IPS-18c (cell line): Measurements from ENCODE around the gene WEE1.
"Not testable (repeated sequence)": the region's sequence is repeated elsewhere in the genome, so short reads cannot be mapped to it uniquely, and the experiment has no call there.

Source experiments
- H3K4me3 ChIP-seq: 2 replicates; pipeline ENCODE4 v1.7.0; 2013; ENCODE audit warnings: low read depth, mild to moderate bottlenecking, low read length, moderate library complexity; ENCODE audit not compliant: insufficient read depth
- H3K9me3 ChIP-seq: one replicate; pipeline ENCODE4 v1.6.1; 2013; ENCODE audit warnings: mild to moderate bottlenecking, low read length, moderate library complexity; ENCODE audit not compliant: control insufficient read depth, insufficient read depth

The WEE1 gene

DNA sequence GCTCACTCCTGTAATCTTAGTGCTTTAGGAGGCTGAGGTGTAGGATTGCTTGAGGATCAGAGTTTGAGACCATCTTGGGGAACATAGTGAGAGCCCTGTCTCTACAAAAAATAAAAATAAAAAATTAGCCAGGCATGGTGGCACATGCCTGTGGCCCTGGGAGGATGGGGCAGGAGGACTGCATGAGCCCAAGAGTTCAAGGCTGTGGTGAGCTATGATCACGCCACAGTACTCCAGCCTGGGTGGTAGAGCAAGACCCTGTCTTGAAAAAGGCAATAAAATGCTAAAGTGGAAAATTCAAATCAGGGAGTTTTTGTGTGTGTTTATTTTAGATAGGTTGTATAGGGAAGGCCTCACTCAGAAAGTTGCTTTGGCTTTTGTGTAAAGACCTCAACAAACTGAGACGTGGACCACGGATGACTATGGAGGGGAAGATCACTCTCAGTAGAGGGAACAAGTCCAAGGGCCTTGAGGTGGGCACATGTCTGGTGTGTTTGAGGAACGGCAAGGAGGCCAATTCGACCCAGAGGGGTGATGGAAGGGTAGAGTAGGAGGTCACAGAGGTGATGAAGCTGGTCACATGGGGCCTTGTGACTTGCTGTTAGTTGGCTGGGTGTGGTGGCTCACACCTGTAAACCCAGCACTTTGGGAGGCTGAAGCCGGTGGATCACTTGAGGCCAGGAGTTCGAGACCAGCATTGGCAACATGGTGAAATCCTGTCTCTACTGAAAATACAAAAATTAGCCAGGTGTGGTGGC lies 35.7 kb downstream of the WEE1 start:
- Histone ChIP-seq H3K9me3 (peaks cover 2% of the 10 kb centered on the region), H3K4me3 (no peak overlapping the region)

GRCh38 chr11:9609841-9610240 lies 36.4 kb downstream of the WEE1 start:
- H3K9me3 ChIP-seq = peaks cover 2% of the 10 kb centered on the region
- H3K4me3 ChIP-seq = no peak overlapping the region

DNA sequence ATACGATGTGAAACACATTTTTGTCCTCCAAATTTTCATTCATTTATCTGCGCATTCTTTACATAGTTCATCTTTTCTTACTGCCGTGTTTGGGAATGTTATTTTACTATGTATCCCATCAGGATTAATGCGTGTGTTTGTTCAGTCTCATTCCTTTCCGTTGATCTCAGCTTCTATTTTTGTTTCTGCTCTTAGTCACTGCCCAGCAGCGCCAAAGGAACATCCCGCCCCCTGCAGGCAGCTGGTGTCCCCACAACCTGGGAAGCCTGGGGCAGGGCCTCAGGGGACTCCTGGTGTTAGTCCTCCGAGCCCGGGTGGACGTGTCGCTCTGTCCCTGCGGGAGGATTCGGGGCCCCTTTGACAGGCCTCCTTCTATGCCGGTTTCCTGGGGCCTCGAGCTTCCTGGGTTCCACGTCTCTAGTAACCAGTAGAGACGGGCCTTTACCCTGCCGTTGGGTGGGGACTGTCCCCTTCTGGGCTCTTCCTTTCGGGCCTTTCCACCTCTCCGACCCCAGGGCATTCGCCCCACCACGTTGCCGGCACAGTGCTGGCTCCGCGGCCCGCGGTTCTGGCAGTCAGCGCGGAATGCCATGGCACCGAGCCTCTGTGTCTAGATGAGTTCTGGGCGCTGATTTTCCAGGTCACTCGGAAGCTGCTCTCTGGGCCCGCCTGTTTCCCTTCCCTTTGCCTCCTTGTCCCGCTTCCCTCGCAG lies 39.8 kb downstream of the WEE1 start:
- Histone ChIP-seq H3K9me3 (peaks cover 2% of the 10 kb centered on the region), H3K4me3 (peak overlapping the region; percentile 46)

DNA sequence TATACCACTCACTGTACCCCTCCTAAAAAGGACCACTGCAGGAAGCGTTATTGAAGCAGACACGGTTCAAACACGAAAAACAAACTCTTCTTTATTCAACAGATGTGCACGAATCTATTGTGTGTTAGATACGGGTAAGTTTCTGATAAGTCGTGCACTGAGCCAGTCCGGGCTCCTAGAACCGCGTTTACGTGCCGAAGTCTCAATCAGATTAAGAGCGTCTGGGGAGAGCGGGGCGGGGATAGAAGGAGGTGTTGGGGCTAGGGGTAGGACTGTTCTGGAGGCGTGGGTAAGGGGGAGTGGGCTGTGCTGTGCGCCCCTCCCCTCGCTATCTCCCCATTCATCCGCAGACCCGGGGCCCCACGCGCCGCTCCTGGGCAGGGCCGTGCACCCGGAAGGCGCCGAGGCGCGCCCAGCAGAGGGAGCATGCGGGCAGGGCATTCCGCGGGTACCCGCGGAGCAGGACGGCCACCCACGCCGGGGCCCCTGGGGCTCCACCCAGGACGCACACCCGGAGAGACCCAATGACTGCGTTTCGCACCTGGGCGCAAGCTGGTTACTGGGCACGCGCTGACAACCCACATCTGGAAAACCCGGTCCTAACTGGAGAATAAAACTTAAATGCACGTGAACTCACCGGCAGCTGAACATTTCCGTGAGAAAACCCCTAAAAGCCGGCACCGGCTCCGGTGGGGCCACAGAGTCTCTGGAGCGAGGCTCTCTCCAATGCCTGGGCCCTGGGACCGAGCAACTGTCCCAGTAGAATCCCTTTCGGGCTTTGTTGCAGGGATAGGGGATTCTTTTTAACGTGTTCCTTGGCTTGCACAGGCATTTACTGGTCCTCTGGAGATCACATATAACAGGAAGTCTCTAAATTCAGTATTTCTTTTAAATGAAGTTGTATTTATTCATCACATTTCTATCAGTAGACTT lies 40.6 kb downstream of the WEE1 start:
- peaks cover 2% of the 10 kb centered on the region for H3K9me3 ChIP-seq
- peak overlapping the region; percentile 46; the same call in 1 of the 2 replicates for H3K4me3 ChIP-seq

DNA sequence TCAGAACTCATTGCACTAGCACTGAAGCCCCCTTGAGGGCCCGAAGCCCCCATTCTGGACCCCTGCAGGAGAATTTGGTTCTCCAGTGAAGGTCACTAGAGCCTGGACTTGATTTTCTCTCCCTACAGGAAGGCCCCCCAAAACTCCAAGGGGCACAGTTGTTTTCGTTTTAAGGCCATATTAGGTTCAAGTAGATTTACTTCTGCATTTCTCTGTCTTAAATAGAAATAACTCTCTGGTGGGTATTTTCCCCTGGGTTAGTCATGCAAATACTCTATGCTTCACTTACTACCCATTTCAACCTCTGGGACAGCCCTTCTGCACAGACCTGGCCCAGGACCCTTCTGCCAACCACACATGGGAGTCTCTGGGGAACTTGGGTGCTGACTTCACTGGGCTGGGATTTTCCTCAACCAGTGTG lies 41.6 kb downstream of the WEE1 start:
- H3K9me3 ChIP-seq = no peaks in the 10 kb centered on the region
- H3K4me3 ChIP-seq = no peak overlapping the region; the same call in 1 of the 2 replicates

- Histone ChIP-seq H3K4me3 (no peak overlapping the region), H3K9me3 (no peaks in the 10 kb centered on the region)
Measured at GRCh38 chr11:9616042-9616675, 42.7 kb downstream of the WEE1 start.

GRCh38 chr11:9616858-9617257 lies 43.4 kb downstream of the WEE1 start:
- H3K9me3 ChIP-seq = no peaks in the 10 kb centered on the region
- H3K4me3 ChIP-seq = no peak overlapping the region

DNA sequence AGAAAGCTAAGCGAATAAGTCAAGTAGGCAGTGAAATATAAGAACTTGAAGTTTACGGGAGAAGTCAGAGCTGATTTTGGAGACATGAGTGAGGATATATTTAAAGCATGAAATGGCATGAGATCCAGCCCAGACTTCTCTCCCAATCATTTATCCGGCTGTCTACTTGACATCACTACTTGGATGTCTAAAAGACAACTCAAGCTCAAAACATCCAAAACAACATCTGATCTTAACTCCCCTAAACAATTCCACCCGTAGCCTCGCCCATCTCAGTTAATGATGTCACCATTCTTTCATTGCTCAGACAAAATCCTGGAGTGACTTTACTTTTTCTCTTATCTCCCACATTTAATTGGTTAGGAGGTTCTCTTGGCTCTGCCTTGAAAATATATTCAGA lies 44.5 kb downstream of the WEE1 start:
- Histone ChIP-seq H3K4me3 (no peak overlapping the region), H3K9me3 (no peaks in the 10 kb centered on the region)

DNA sequence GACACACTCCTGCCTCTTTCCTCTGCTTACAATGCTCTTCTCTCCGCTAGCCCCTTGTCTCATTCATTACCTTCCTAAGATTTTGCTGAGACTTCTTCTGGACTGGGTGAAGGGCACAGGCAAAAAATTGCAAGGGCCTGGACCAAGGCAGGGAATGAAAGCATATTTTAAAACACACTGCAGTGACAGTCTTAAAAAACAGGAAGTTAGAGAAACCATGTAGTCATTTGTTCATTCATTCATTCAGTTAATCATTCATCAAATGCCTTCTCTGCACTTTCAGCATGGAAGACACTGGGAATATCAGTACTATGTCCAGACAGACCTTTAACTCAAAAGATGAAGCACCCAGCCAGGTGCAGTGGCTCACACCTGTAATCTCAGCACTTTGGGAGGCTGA lies 45.5 kb downstream of the WEE1 start:
- no peaks in the 10 kb centered on the region for H3K9me3 ChIP-seq
- no peak overlapping the region for H3K4me3 ChIP-seq

GRCh38 chr11:9619971-9620370 lies 46.5 kb downstream of the WEE1 start:
- no peaks in the 10 kb centered on the region for H3K9me3 ChIP-seq
- H3K4me3 ChIP-seq = no peak overlapping the region

GRCh38 chr11:9622353-9622752 lies 48.9 kb downstream of the WEE1 start:
- not testable (repeated sequence) for H3K4me3 ChIP-seq, H3K9me3 ChIP-seq

GRCh38 chr11:9623053-9623452 lies 49.6 kb downstream of the WEE1 start:
- not testable (repeated sequence) for H3K9me3 ChIP-seq, H3K4me3 ChIP-seq

DNA sequence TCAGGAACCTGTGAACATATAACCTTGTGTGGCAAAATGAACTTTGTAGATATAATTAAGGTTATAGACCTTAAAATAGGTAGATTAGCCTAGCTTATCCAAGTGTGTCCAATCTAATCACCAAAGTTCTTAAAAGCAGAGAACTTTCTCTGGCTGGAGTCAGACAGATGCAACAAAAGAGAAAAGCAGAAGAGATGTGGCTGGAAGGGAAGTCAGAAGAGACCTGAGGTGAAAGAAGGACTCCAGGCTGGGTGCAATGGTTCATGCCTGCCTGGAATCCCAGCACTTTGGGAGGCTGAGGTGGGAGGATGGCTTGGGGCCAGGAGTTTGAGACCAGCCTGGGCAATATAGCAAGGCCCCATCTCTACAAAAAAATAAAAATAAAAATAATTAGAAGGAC lies 51.0 kb downstream of the WEE1 start:
- Histone ChIP-seq H3K9me3 (no peaks in the 10 kb centered on the region), H3K4me3 (no peak overlapping the region)

GRCh38 chr11:9625162-9625561 lies 51.7 kb downstream of the WEE1 start:
- H3K9me3 ChIP-seq = no peaks in the 10 kb centered on the region
- H3K4me3 ChIP-seq = no peak overlapping the region

DNA sequence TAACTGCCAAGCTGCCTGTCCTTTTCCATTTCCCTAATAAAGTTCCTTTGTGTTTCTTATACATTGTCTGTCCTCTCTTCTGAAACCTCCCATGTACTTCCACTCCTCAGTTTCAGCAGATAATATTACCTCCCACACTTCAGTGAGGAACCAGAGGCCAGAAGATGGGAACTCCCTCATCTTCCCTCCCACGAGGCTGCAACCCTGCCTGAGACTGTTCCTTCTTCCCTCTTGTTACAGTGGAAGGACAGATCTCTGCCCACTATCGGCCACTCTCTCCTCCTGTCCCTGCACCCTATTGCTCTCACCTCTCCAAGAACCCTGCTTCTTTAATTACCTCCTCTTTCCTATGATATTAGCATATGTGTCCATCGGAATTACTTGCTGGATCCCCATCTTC lies 52.3 kb downstream of the WEE1 start:
- Histone ChIP-seq H3K9me3 (no peaks in the 10 kb centered on the region), H3K4me3 (no peak overlapping the region)

DNA sequence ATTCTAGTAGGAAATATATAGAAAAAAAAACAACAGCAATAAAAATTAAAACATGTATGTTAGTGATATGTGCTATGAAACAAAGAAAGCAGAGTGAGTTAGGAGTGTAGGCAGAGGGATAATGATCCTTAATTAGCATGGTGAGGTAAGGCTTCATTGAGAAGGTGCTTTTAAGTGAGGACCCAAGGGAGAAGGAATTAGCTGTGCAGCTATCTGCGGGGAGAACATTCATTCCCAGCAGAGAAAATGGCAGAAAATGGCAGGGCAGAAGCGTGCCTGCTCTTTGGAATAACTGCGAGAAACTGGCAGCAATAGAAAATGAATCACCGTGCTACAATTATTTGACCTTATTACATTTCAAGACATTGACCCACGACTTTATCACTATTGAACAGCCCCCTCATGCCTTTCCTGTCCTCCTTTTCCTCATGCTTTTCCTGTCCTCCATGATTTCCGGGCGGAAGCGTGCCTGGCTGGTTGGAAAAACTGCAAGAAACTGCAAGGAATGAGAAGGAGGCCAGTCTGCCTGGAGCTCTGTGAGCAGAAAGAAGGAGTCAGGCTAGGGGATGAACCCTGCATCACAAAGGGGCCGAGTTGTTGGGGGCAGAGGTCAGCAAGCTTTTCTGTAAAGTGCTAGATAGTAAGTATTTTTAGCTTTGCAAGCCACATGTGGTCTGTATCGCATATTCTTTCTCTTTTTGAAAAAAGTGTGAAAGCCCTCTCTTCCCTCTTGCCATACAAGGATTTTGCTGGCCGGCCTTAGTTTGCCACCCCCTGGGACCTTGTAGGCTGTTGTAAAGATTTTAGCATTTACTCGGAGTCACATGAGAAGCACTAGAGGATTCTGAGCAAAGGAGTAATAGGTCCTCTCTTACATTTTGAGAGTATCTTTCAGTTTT lies 53.3 kb downstream of the WEE1 start:
- no peaks in the 10 kb centered on the region for H3K9me3 ChIP-seq
- no peak overlapping the region for H3K4me3 ChIP-seq
